ENCODE results near the gene NBAS.

Gene NBAS

DNA sequence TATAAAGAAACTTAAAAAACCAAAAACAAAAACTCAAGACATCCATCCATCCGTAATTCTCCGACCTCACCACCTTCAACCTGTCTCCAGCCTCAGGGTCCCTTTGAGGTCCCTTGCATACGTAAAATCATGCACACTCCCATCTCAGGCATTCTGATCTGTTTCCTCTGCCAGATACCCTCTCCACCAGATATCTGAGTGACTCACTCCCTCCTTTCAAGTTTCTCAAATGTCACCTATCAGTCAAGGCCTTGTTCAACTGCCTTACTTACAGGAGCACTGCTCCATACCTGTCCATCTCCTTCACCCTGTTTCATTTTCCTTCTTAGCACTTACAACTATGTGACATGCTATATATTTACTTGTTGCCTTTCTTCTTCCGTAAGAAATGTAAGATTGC is 369.3 kb downstream of the NBAS start:
- POLR2A ChIA-PET: no interaction called here
- TF ChIP-seq, protein P1, sequence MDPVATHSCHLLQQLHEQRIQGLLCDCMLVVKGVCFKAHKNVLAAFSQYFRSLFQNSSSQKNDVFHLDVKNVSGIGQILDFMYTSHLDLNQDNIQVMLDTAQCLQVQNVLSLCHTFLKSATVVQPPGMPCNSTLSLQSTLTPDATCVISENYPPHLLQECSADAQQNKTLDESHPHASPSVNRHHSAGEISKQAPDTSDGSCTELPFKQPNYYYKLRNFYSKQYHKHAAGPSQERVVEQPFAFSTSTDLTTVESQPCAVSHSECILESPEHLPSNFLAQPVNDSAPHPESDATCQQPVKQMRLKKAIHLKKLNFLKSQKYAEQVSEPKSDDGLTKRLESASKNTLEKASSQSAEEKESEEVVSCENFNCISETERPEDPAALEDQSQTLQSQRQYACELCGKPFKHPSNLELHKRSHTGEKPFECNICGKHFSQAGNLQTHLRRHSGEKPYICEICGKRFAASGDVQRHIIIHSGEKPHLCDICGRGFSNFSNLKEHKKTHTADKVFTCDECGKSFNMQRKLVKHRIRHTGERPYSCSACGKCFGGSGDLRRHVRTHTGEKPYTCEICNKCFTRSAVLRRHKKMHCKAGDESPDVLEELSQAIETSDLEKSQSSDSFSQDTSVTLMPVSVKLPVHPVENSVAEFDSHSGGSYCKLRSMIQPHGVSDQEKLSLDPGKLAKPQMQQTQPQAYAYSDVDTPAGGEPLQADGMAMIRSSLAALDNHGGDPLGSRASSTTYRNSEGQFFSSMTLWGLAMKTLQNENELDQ (tag by site-specific recombination; IDR thresholded peaks at IDR 0.05; ENCODE audit: low read depth): no peak
- TF ChIP-seq SALL2 (tag by site-specific recombination; IDR thresholded peaks at IDR 0.05; ENCODE audit: borderline replicate concordance) (no peak), KLF16 (tag by site-specific recombination; IDR thresholded peaks at IDR 0.05) (no peak), ZFP37 (tag by site-specific recombination; IDR thresholded peaks at IDR 0.05) (no peak), ZNF214 (tag by site-specific recombination; IDR thresholded peaks at IDR 0.05; ENCODE audit: borderline replicate concordance) (no peak), EGR2 (tag by site-specific recombination; IDR thresholded peaks at IDR 0.05; ENCODE audit: low read depth) (no peak), ZSCAN16 (tag by site-specific recombination; IDR thresholded peaks at IDR 0.05) (no peak), ZNF266 (tag by site-specific recombination; IDR thresholded peaks at IDR 0.05; ENCODE audit: low read depth) (no peak), ZEB2 (tag by site-specific recombination; IDR thresholded peaks at IDR 0.05) (no peak), ZNF660 (tag by site-specific recombination; IDR thresholded peaks at IDR 0.05) (no peak), PRDM6 (tag by site-specific recombination; IDR thresholded peaks at IDR 0.05) (no peak), ZNF707 (tag by site-specific recombination; IDR thresholded peaks at IDR 0.05) (no peak), ZNF561 (tag by site-specific recombination; IDR thresholded peaks at IDR 0.05; ENCODE audit: borderline replicate concordance) (no peak), ZNF366 (tag by site-specific recombination; conservative IDR thresholded peaks at IDR 0.05) (no peak), ZNF280C (tag by site-specific recombination; IDR thresholded peaks at IDR 0.05) (no peak)
- TF ChIP-seq, protein P2, sequence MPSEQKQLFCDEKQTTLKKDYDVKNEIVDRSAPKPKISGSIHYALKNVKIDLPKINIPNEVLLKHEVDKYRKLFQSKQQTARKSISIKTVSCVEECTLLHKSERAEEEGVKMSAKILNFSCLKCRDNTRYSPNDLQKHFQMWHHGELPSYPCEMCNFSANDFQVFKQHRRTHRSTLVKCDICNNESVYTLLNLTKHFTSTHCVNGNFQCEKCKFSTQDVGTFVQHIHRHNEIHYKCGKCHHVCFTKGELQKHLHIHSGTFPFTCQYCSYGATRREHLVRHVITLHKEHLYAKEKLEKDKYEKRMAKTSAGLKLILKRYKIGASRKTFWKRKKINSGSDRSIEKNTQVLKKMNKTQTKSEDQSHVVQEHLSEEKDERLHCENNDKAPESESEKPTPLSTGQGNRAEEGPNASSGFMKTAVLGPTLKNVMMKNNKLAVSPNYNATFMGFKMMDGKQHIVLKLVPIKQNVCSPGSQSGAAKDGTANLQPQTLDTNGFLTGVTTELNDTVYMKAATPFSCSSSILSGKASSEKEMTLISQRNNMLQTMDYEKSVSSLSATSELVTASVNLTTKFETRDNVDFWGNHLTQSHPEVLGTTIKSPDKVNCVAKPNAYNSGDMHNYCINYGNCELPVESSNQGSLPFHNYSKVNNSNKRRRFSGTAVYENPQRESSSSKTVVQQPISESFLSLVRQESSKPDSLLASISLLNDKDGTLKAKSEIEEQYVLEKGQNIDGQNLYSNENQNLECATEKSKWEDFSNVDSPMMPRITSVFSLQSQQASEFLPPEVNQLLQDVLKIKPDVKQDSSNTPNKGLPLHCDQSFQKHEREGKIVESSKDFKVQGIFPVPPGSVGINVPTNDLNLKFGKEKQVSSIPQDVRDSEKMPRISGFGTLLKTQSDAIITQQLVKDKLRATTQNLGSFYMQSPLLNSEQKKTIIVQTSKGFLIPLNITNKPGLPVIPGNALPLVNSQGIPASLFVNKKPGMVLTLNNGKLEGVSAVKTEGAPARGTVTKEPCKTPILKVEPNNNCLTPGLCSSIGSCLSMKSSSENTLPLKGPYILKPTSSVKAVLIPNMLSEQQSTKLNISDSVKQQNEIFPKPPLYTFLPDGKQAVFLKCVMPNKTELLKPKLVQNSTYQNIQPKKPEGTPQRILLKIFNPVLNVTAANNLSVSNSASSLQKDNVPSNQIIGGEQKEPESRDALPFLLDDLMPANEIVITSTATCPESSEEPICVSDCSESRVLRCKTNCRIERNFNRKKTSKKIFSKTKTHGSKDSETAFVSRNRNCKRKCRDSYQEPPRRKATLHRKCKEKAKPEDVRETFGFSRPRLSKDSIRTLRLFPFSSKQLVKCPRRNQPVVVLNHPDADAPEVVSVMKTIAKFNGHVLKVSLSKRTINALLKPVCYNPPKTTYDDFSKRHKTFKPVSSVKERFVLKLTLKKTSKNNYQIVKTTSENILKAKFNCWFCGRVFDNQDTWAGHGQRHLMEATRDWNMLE (tag by site-specific recombination; conservative IDR thresholded peaks at IDR 0.05; ENCODE audit: low read depth): no peak
- no peaks in the 10 kb centered on the region for H3K36me3 ChIP-seq (ENCODE audit: control insufficient read depth in 2 of 2, insufficient read depth in 1 of 2, low read length in 2 of 2)
- no peak overlapping the region for H3K27ac ChIP-seq (ENCODE audit: extremely low read depth, low read depth, low read length)
- CTCF ChIA-PET: no interaction called here
- H3K4me1 ChIP-seq (ENCODE audit: control insufficient read depth, insufficient read depth, low read length): no peaks in the 10 kb centered on the region
- no peaks in the 10 kb centered on the region for H3K9me3 ChIP-seq (ENCODE audit: control insufficient read depth, insufficient read depth, low read depth, low read length)
- H3K4me3 ChIP-seq (ENCODE audit: low read depth, low read length): no peak overlapping the region
